ENCODE data around the gene JARID2.

- TF ChIP-seq CTCF (IDR thresholded peaks at IDR 0.05) (no peak), REST (IDR thresholded peaks at IDR 0.05; ENCODE audit: insufficient read depth in 1 of 2, low read depth in 2 of 2, low read length in 1 of 2) (no peak), TCF7L2 (IDR thresholded peaks at IDR 0.05; ENCODE audit: low read depth, low read length) (no peak), SIN3A (IDR thresholded peaks at IDR 0.05; ENCODE audit: borderline replicate concordance, insufficient read depth, low read depth, low read length) (no peak), POLR2AphosphoS5 (IDR thresholded peaks at IDR 0.05; ENCODE audit: low read depth, low read length) (no peak)
Observed at GRCh38 chr6:15483060-15483459, 237.2 kb downstream of the JARID2 start.
